GM12864 (cell line): Measurements from ENCODE around the gene TMEM150C.

Source experiments
- DNase-seq: peaks from one replicate; pipeline ENCODE4 v3.0.0-alpha.2; 2011; ENCODE audit warnings: low read depth
- H3K4me3 ChIP-seq: 2 replicates; pipeline ENCODE4 v1.5.1; 2011; ENCODE audit warnings: mild to moderate bottlenecking, low read depth, low read length, control low read depth
- TF ChIP-seq, protein P1 (sequence below): IDR thresholded peaks from 2 replicates; pipeline ENCODE4 v1.5.1; 2011; ENCODE audit warnings: low read depth, mild to moderate bottlenecking, moderate library complexity, low read length, control low read depth, inconsistent platforms; ENCODE audit errors: missing control alignments

TMEM150C gene

GRCh38 chr4:82500435-82501153, 61.2 kb downstream of the TMEM150C start:
- no peak overlapping the region for H3K4me3 ChIP-seq
- TF ChIP-seq, protein P1, sequence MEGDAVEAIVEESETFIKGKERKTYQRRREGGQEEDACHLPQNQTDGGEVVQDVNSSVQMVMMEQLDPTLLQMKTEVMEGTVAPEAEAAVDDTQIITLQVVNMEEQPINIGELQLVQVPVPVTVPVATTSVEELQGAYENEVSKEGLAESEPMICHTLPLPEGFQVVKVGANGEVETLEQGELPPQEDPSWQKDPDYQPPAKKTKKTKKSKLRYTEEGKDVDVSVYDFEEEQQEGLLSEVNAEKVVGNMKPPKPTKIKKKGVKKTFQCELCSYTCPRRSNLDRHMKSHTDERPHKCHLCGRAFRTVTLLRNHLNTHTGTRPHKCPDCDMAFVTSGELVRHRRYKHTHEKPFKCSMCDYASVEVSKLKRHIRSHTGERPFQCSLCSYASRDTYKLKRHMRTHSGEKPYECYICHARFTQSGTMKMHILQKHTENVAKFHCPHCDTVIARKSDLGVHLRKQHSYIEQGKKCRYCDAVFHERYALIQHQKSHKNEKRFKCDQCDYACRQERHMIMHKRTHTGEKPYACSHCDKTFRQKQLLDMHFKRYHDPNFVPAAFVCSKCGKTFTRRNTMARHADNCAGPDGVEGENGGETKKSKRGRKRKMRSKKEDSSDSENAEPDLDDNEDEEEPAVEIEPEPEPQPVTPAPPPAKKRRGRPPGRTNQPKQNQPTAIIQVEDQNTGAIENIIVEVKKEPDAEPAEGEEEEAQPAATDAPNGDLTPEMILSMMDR, result no peak
- DNase-seq, result no peak

GRCh38 chr4:82499738-82500434, 61.9 kb downstream of the TMEM150C start:
- TF ChIP-seq, protein P1, result no peak
- H3K4me3 ChIP-seq, result no peak overlapping the region
- no peak for DNase-seq

- TF ChIP-seq, protein P1, result no peak
- no peak for DNase-seq
- no peak overlapping the region for H3K4me3 ChIP-seq
Observed at GRCh38 chr4:82496349-82496748, 65.4 kb downstream of the TMEM150C start.

- TF ChIP-seq, protein P1, result no peak
Observed at GRCh38 chr4:82495666-82496065, 66.1 kb downstream of the TMEM150C start.

GRCh38 chr4:82493721-82494425, 67.9 kb downstream of the TMEM150C start:
- DNase-seq, result no peak
- TF ChIP-seq, protein P1, result no peak
- H3K4me3 ChIP-seq, result no peak overlapping the region

More at GRCh38 chr4:82495666-82496065, 66.1 kb downstream of the TMEM150C start:
- no peak overlapping the region for H3K4me3 ChIP-seq
- DNase-seq, result no peak

DNA sequence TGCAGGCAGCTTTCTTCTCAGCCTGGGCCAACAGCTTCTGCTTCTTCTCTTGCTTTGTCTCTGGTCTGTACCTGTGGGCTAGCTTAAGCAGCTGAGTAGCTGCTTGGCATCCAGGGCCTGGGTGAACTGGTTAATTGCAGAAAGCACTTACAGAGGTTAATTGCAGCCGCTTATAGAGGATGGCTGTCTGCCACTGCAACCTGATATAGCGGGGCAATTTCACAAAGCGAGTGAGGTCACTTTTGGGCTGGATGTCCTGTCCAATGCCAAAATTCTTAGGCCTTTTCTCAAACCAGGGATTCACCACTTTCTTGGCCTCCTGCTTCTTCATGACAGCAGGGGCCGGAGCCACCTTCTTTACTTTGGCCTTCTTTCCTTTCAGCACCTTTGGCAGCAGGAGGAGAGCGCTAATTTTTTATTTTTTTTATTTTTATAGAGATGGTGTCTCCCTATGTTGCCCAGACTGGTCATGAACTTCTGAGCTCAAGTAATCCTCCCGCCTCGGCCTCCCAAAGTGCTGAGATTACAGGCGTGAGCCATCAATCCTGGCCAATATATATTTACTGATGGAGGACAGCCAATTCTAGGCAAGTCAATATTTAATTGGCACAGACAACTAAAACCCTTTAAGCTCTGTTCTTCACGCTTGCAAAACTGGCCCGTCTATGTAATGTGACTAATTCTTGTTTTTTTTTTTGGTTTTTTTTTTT, 70.4 kb downstream of the TMEM150C start:
- DNase-seq, result no peak
- H3K4me3 ChIP-seq, result no peak overlapping the region
- TF ChIP-seq, protein P1, result no peak
